Ecto neural progenitor cell (in vitro differentiated cells): ENCODE data around the gene IL17F.

Source experiments
- DNase-seq: peaks from one replicate; pipeline ENCODE4 v3.0.0-alpha.2; 2018; ENCODE audit warnings: low spot score

IL17F gene

DNA sequence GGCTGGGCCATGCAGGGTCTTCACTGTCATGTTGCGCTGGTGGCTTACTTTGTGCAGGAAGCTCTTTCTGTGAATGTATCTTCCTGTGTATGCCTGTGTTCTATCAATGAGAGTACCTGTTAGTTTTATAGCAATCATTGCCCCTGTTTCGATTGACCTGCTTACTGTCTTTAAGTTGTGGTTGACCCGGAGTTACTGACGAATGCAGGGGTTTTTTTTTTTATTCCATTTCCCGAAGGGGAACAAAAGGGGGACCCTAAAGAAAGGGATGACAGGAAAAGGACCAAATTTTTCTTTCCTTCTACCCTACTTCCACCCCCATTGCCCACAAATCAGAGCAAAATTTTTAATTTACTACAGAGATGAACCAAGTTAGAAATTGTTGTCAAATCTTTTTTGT is at the start of gene IL17F:
IL17F (minus strand) TSS at position 101 of the 400 bp plus-strand sequence; CDS start at position 30, 71 bp downstream.
- no peak for DNase-seq

GRCh38 chr6:52293067-52293466 is 48.8 kb upstream of the IL17F start:
- no peak for DNase-seq

DNA sequence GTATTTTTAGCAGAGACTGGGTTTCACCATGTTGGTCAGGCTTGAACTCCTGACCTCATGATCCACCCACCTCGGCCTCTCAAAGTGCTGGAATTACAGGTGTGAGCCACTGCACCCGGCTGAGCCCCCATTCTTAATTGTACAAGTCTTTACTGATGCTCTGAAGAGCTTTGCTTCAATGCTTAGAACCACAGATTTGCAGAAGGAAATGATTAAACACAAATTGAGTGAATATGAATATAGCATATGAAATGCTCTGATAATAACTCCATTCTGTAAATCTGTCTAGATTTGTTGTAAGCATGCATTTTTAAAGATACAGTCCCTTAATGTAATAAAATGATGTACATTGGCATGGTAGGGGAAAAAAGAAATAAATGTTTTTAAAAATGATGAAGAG is 44.5 kb upstream of the IL17F start:
- DNase-seq: no peak

DNA sequence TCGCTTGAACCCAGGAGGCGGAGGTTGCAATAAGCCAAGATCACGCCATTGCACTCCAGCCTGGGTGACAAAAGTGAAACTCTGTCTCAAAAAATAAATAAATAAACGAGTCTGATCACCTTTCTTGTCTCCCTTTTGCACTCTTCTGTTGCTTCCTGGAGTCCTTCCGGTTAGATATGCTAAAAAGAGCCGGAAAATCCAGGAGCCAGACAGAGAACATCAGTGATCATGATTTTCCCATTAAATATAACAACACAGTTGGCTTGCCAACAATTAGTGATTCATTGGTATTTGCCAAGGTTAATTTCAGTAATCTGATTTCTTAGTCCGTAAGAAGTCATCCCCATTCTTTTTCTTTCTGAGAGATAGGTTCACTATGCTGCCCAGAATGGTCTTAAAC is 43.9 kb upstream of the IL17F start:
- no peak for DNase-seq

- peak; percentile 68 for DNase-seq
These were observed 42.6 kb upstream of the IL17F start for GRCh38 chr6:52286798-52287432.

GRCh38 chr6:52285177-52286068 is 41.1 kb upstream of the IL17F start:
- DNase-seq: no peak

GRCh38 chr6:52284460-52285176 is 40.3 kb upstream of the IL17F start, which contains the start of gene MCM3:
Gene MCM3, minus strand, starts transcription at chr6:52284742. Its CDS starts 68 bp downstream, at chr6:52284674.
- DNase-seq: peak; percentile 97

DNA sequence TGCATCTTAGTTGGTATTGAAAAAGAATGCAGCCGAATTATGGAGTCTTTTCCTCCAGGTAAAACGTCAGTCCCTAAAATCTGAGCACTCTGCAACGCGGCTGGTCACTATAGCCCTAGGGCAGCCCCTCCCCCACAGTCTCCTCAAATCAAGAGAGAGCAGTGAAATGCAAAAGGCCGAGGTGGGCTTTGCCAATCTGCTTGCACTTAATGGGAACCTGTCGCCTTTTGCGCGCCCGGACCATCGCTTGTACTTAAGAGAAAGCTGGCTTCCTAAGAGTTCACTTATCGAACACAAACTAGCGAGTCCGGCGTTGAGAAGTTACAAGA is 39.8 kb upstream of the IL17F start:
- peak; percentile 85 for DNase-seq

DNA sequence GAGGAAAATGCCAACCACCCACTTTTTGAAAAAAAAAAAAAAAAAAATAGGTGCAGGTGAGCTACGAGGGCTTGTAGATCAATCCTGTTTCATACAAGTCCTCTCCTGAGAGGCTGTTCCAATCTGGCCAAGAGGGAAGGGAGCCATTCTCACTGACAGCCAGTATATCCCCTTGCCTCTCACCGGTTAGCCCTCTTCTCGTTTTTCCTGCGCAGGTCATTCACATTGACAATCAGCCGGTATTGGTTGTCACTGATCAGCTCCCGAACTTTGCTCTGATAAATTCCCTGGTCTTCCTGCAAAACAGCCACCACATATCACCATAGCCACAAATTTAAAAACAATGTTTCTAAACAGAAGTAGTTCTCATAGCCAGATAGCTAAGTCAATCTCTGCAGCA is 38.8 kb upstream of the IL17F start:
- no peak for DNase-seq

- DNase-seq: no peak
These were observed 31.8 kb upstream of the IL17F start for GRCh38 chr6:52276130-52276529.

- no peak for DNase-seq
These were observed 27.7 kb upstream of the IL17F start for GRCh38 chr6:52271852-52272460.

DNA sequence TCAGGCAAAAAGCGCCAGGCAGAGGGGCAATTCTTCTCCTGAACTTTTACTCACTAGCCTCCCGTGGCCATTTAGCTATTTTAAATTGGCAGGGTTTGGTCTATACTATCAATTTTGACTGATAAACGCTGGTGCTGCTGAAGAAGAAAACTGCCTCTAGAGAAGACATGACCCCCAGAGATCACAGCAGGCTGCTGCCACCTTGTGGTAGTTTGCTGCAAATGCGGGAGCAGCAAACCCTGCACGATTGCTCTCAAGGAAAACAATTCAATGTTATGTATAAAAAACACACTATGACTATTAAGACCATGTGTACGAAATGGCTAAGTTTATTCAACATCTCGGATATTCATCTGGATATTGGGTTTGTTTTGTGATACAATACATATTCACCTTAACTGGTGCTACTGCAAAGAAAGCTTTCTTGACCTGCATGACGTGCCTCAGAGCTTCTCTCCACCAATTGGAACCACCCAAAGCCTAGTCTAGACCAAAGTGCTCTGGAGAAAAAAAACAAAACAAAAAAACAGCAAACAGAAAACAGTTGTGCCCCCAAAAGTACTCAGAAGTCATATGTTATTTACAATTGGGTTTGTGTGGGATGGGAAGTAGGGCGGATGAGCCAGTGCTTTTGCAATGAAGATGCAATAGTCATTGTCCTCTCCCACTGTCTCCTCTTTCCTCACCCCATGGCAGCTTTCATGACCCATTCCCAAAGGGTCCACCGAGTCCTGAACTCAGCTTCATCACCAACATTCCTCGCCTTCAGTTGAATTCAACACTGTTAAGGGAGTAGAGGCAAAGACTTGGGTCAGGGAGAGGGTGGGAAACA is 19.6 kb upstream of the IL17F start:
- peak; percentile 70 for DNase-seq

DNA sequence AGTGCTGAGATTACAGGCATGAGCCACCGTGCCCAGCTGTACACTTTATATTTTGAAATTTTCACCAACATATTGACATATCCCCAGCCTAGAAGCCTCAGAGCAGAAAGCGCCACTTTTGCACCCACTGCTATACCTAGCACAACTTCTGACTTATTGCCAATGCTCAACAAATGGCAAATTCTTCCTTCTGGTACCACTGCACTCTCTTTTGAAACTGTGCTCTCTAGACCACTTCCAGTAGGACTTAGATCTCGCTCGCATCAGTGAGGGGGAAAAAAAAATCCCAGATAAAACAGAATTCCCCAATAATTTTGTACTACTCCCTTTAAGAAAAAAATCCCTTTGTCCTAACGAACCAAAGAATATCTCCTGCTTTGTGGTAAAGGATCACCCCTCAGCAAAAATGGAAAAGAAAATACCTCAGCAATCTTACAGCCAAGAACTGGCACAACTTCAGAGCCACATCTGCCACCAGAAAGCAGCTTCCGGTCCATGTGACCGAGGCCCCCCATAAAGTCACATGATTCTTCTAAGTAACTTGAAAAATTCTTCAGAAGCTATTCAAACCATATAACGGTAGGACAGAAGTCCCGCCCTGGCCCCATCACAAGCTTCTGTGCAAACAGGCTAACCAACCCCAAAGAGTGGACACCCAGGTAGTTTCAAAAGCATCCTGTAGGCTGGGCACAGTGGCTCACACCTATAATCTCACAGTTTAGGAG is 18.5 kb upstream of the IL17F start:
- DNase-seq: no peak

DNA sequence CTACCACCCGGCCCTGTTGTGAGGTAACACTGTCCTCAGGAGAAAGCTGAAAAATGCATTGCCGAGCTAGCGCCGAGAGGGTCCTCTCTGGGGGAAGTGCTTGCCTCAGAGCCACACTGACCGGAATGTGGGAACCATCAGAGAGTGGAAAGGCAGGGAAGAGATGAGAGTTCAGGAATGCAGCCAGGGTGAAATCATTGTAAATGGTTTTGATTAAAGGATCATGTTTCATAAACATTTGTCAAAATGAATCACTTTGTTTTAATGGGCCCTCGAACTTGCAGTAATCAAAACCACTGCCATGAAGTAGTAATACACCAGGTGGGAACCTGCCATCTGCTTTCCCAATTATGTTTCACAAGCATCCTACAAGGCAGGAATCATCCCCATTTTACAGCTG is 16.9 kb upstream of the IL17F start:
- DNase-seq: no peak

DNA sequence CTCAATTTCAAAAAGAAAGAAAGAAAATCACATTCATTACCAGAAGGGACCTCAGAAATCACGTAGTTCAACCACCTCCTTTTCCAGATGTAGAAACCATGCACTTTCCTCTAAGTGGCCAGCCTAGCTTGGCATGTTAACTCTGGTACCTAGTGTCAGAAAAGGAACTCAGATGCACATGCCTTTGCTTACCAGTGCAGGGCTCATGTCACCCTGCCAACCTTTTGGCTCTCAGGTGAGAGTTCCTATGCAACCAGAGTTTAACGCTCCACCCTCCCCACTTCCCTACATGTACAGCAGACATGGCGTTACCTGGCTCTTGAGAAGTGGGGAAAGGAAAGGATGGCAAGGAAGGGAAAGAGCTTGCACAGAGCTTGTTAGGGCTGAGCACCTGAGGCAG is 16.3 kb upstream of the IL17F start:
- DNase-seq: no peak

- DNase-seq: no peak
These were observed 11.1 kb upstream of the IL17F start for GRCh38 chr6:52255434-52255833.

DNA sequence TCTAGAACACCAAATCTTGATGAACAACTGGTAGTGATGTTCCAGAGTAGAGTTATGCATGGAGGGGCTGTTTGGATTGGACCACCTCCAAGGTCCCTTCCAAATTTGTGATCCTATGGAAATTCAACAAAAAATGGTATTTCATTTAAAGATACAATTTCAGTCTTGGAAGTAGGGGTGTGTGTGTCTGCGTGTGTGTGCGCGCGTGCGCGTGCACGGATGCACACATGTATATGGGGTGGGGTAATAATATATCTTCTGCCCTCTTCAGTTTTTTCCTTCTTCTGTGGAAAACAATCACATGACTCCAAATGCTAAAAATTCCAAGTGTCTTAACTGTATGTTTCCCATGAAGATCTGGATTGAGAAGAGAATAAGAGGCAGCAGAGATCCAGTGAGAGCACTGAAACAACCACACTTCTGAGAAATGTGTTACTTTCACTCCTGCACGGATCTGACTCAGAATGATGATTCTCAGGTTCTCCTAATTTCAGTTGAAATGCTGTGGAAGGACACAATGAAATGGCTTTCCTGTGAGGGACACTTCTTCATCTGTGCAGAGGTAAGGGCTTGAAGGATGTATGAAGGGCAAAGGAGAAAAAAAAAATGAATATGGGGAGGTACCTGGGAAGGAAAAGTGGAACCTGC is 10.6 kb upstream of the IL17F start:
- no peak for DNase-seq

- DNase-seq: no peak
These were observed 9.2 kb upstream of the IL17F start for GRCh38 chr6:52253494-52253893.

- no peak for DNase-seq
These were observed 6.8 kb upstream of the IL17F start for GRCh38 chr6:52251113-52251512.

- no peak for DNase-seq
These were observed 4.8 kb upstream of the IL17F start for GRCh38 chr6:52249078-52249477.
